D721Med (cell line): Measurements from ENCODE around the gene TEX35.
A peak's percentile ranks its signal among the peaks of the same experiment; 100 is the strongest.

Experiments used
- DNase-seq: peaks from one replicate; pipeline ENCODE4 v3.0.0; 2011; ENCODE audit warnings: low spot score; ENCODE audit not compliant: insufficient read length
- FAIRE-seq: peaks from 2 replicates; lab custom pipeline; 2011; peaks lifted over from hg19 to GRCh38; lab: Jason Lieb, UNC
- CTCF ChIP-seq: IDR thresholded peaks from 2 replicates; pipeline ENCODE4 v1.5.1; 2012; ENCODE audit warnings: mild to moderate bottlenecking, control low read depth; ENCODE audit not compliant: insufficient read depth; ENCODE audit errors: missing control alignments

TEX35 gene

DNA sequence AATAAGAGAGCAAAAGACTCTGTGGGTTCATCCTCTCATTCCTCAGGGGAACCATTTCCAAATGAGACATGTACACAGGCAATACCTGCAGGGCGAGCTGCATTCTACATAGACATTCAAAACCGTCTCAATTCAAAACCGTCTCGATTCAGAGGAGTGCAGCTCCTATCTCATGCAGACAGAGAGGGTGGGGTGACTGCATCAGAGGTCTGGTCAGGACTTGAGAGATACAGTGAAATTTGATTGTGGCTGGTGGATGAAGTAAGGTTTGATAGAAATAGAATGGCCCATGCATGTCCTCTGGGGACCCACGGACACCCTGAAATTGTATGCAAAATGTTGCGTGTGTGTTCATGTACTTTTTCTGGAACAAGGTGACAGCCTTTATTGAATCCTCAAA lies 27.3 kb downstream of the TEX35 start:
- no peak for DNase-seq
- no peak for TF ChIP-seq CTCF
- FAIRE-seq: peak; percentile 6

GRCh38 chr1:178540646-178541045 lies 27.7 kb downstream of the TEX35 start:
- TF ChIP-seq CTCF: no peak
- FAIRE-seq (no peak), DNase-seq (no peak)

DNA sequence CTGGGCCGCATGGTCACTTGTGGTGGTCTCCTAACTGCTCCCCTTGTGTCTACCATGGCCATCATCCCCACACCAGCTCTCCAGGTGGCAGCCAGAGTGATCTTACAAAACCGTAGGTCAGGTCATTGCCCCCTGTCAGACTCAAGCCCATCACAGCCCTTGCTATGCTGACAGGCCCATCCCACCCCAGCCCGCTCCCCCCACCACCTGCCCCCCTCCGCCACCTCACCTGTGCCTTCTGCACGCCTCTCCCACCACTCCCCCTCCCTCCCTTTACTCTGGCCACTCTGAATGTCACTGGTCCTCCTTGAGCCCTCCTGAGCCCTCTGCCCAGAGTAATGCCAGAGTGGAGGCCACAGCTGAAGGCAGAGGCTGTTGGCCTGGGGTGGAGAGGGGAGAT lies 28.5 kb downstream of the TEX35 start:
- no peak for FAIRE-seq
- no peak for DNase-seq

DNA sequence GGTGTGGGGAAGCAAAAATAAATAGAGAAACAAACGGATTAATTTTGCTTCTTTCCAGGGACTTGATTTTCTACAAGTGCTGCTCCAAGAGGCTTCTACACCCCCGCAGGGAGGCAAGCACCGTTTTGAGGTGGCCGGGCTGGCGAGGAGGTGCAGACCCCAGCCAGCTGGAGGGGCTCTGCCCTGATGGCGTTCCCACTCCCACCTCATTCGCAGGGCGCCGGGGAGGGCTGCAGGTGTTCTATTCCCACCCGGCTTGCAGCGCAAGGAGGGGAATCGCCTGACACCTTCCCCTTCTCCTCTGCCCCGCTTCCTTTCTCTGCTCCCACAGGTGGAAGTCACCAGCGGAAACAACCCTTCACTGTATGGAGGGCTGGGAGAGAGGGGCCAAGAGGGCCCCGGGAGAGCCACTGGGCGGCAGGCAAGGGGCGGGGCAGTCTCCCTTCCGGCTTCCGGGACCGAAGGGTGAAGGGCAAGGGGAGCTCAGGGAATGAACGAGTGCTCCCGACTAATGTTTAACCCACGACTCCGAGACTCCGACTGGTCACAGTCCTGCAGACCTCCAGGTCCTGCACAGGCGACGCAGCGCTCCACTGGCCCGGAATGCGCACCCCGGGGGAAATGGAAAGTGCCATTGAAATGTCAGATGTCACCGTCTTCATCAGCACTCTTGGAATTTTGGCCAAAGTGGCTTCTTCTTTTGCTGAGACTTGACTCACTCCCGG lies 29.1 kb downstream of the TEX35 start:
- TF ChIP-seq CTCF: no peak
- DNase-seq: peak; percentile 82
- no peak for FAIRE-seq

More for the DNA sequence above, 28.5 kb downstream of the TEX35 start:
- TF ChIP-seq CTCF: no peak

DNA sequence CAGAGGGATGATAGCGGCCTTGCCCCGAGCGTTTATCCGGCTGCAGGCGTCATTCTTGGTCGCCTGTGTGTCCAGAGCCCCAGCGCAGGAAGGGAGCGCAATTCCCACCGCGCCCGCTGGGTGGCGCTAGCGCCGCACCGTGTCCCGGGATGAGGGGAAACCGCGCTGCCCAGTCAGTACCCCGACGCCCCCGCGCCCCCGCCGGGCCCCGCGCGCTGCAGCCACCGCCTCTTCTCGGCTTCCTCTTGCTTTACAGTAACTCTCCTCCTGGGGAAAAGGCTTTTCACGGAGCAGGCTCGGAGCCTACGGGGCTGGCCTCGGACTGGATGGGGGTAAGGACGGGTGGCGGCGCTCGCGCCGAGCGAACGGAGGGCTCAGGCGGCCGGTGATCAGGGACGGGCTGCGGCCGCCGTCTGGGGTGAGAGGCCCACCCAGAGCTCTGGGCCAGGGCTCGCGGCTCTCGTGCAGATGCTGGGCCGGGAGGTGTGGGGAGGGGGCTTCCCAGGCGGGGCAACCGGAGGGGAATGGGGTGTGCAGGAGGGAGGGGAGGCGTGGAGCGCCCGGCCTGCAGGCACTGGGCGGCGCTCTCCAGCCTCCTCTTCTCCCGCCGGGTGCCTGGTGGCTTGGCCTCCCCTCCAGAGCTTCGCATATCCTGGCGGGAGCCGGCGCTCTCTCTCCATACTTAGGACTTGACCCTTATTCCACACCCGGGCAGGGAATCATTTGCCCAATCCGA lies 29.8 kb downstream of the TEX35 start:
- peak; percentile 82 for TF ChIP-seq CTCF
- DNase-seq (peak; percentile 98), FAIRE-seq (no peak)

DNA sequence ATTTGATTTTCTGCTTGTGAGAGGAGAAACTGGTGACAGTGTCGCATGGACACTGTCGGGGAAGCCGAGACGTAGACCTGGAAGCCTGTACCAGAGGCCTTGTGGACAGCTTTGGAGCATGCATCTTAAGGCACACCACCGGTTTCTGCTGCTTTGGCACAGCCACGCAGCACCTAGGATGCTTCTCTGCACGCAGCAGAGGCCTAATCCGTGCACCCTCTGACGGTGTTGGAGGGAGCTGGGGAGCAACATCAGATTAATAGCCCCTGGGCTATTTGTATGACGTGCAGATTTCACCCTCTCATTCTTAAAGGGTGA lies 30.3 kb downstream of the TEX35 start:
- no peak for TF ChIP-seq CTCF
- DNase-seq (no peak), FAIRE-seq (no peak)

DNA sequence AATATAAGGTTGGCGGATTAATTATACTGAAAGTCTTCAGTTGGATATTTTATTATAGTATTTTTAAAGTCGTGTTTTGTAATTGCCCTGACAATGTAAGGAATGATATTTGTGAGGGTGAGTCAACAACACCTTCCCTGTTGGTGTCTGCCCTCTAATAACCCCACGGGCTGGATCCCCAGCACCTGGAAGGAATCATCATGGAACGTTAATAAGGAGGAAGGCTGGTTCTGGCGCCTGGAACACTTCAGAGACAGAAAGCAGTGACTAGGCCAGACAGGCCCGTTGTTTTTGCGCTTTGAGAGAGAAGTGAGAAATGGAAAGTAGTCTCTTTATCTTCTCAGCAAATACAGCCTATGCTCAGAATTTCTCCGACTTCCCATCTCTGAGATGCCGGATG lies 31.6 kb downstream of the TEX35 start:
- no peak for TF ChIP-seq CTCF
- no peak for DNase-seq
- no peak for FAIRE-seq
